ENCODE measurements around the gene CLCN1. TPM values are rescaled to one million over a fixed set of nuclear protein-coding genes. Genes with fewer than 3 reads are reported as not detected.

Gene CLCN1
- total and polyA plus RNA-seq, 2 of the 4 experiments (the other 2 are of a cell fraction): not detected

GRCh38 chr7:143287935-143288826 is 27.7 kb upstream of the CLCN1 start, which contains the start of gene CASP2:
Gene CASP2, plus strand, starts transcription at chr7:143288351. Its CDS starts 105 bp downstream, at chr7:143288456.
- H3K79me1 ChIP-seq (ENCODE audit: low read depth in 1 of 2, low read length in 2 of 2): peaks cover 9 to 31% of the 10 kb centered on the region in 2 experiments; a peak in 2 of 4 replicates
- ATAC-seq (ENCODE audit: low read depth) (peak; percentile 98), DNase-seq (peak; percentile 94)
- H2BK15ac ChIP-seq (ENCODE audit: low read depth, low read length): peak within 1 kb of the TSS; percentile 4; the same call in 1 of the 3 replicates
- H3K4ac ChIP-seq (ENCODE audit: low read depth, low read length): peak within 1 kb of the TSS; percentile 93
- no peaks in the 10 kb centered on the region for H3K27me3 ChIP-seq (ENCODE audit: control insufficient read depth, insufficient read depth, low read length)
- H3K56ac ChIP-seq (ENCODE audit: extremely low read depth, insufficient read depth, low read length): peak within 1 kb of the TSS; percentile 90
- peaks cover 9% of the 10 kb centered on the region; the same call in 1 of the 2 replicates for H4K20me1 ChIP-seq (ENCODE audit: insufficient read depth, low read length)
- peak within 1 kb of the TSS; percentile 90 for H3K27ac ChIP-seq (ENCODE audit: insufficient read depth, low read length)
- 5% methylated on average over 45 of the region's 84 CpGs; no CpG with 5 or more reads in 1 of the 2 experiments for WGBS, 2 experiments (ENCODE audit: extremely low coverage in 2 of 2, insufficient read length in 1 of 2)
- peak within 1 kb of the TSS; percentile 58 for H3K18ac ChIP-seq (ENCODE audit: low read depth, low read length)
- peak within 1 kb of the TSS; percentile 66 for H2BK5ac ChIP-seq (ENCODE audit: low read depth, low read length, poor library complexity, severe bottlenecking)
- H4K91ac ChIP-seq (ENCODE audit: insufficient read depth, low read depth, low read length): peak within 1 kb of the TSS; percentile 81
- peak within 1 kb of the TSS; percentile 99 for H3K23ac ChIP-seq (ENCODE audit: low read depth, low read length)
- peak within 1 kb of the TSS; percentile 88 to 93 for H4K8ac ChIP-seq (ENCODE audit: low read depth in 2 of 2, low read length in 2 of 2)
- in situ Hi-C loops (cut with MboI; ENCODE audit: low sequenced_read_pairs): no loop called here
- H3K36me3 ChIP-seq (ENCODE audit: control insufficient read depth, insufficient read depth, low read length): peaks cover 9% of the 10 kb centered on the region
- H2AK5ac ChIP-seq (ENCODE audit: low read depth, low read length): peak within 1 kb of the TSS; percentile 77
- H2BK20ac ChIP-seq (ENCODE audit: low read depth, low read length): peak within 1 kb of the TSS; percentile 26; the same call in 1 of the 2 replicates
- H2AFZ ChIP-seq (replicated peaks; ENCODE audit: low read length, poor library complexity): peak within 1 kb of the TSS; percentile 97
- H3K9ac ChIP-seq (ENCODE audit: low read depth, low read length): peak within 1 kb of the TSS; percentile 85
- ChIA-PET POLR2A (ENCODE audit: unreplicated experiment) (interaction anchor here (0.6 kb wide), 2 partner anchors 25 to 825 kb away, joined by 3 to 4 read pairs; partner anchors contain the start of gene GSTK1), CTCF (interaction anchor here (0.6 kb wide), 1 partner anchor 206 kb away, joined by 4 read pairs; no protein-coding TSS in a partner anchor)
- no TSS peak for BruUV-seq (replicated peaks)
- H3K14ac ChIP-seq (replicated peaks; ENCODE audit: low read depth, low read length): peak within 1 kb of the TSS; percentile 94
- dilution Hi-C loops (cut with HindIII; ENCODE audit: low sequenced_read_pairs, unreplicated experiment): no loop called here
- no peaks in the 10 kb centered on the region for H3K9me3 ChIP-seq (ENCODE audit: control insufficient read depth, insufficient read depth, low read length)
- H2BK120ac ChIP-seq (ENCODE audit: low read depth, low read length): peak within 1 kb of the TSS; percentile 74
- peaks cover 6% of the 10 kb centered on the region; the same call in 1 of the 2 replicates for H3K9me1 ChIP-seq (ENCODE audit: insufficient read depth, low read length)
- intact Hi-C loops (cut with micrococcal nuclease): loop anchor here (1.0 kb wide), 1 partner anchor 92 kb away; no protein-coding TSS in a partner anchor
- peak within 1 kb of the TSS; percentile 82 for H3K4me2 ChIP-seq (ENCODE audit: low read depth, low read length)
- peak within 1 kb of the TSS; percentile 98 for H2AK9ac ChIP-seq (replicated peaks; ENCODE audit: low read depth, low read length, poor library complexity)
- H4K5ac ChIP-seq (ENCODE audit: low read depth, low read length): peak within 1 kb of the TSS; percentile 97
- peaks cover 5% of the 10 kb centered on the region; the same call in 1 of the 2 replicates for H3K4me1 ChIP-seq (ENCODE audit: control insufficient read depth, insufficient read depth, low read length)
- peak within 1 kb of the TSS; percentile 93 for H3K4me3 ChIP-seq (ENCODE audit: insufficient read depth, low read depth, low read length)
- TF ChIP-seq CHD1 (IDR thresholded peaks at IDR 0.05; ENCODE audit: low read depth, low read length) (no peak), NFE2L2 (IDR thresholded peaks at IDR 0.05; ENCODE audit: low read depth, low read length) (no peak), RAD21 (IDR thresholded peaks at IDR 0.05; ENCODE audit: low read length) (peak; percentile 20; the same call in 1 of the 2 replicates), ELK1 (IDR thresholded peaks at IDR 0.05; ENCODE audit: borderline replicate concordance, low read depth, low read length) (no peak), CTCF (conservative IDR thresholded peaks at IDR 0.05; ENCODE audit: low read depth, low read length) (peak; percentile 38), SMC3 (IDR thresholded peaks at IDR 0.05; ENCODE audit: low read depth, low read length) (peak; percentile 13; the same call in 1 of the 2 replicates), RCOR1 (IDR thresholded peaks at IDR 0.05; ENCODE audit: insufficient replicate concordance, low read length) (no peak), RFX5 (IDR thresholded peaks at IDR 0.05; ENCODE audit: low read depth, low read length) (no peak), MAZ (IDR thresholded peaks at IDR 0.05; ENCODE audit: borderline replicate concordance, low read depth, low read length) (peak; percentile 70; the same call in 1 of the 2 replicates), BHLHE40 (IDR thresholded peaks at IDR 0.05; ENCODE audit: low read depth, low read length) (no peak), CEBPB (IDR thresholded peaks at IDR 0.05; ENCODE audit: low read depth, low read length) (no peak), MAFK (IDR thresholded peaks at IDR 0.05; ENCODE audit: low read depth, low read length) (no peak), MXI1 (IDR thresholded peaks at IDR 0.05; ENCODE audit: borderline replicate concordance, low read depth, low read length) (no peak; the same call in 1 of the 2 replicates)

All from IMR-90 (cell line).